Activated T-cell treated with anti-CD3 and anti-CD28 coated beads for 4 hours (primary cell): ENCODE results near the gene ZMYM1.
A peak's percentile ranks its signal among the peaks of the same experiment; 100 is the strongest.
"Not testable (repeated sequence)": the region's sequence is repeated elsewhere in the genome, so short reads cannot be mapped to it uniquely, and the experiment has no call there.

Source experiments
- DNase-seq: peaks from one replicate; pipeline ENCODE4 v3.0.0-alpha.2; 2020

ZMYM1 gene

DNA sequence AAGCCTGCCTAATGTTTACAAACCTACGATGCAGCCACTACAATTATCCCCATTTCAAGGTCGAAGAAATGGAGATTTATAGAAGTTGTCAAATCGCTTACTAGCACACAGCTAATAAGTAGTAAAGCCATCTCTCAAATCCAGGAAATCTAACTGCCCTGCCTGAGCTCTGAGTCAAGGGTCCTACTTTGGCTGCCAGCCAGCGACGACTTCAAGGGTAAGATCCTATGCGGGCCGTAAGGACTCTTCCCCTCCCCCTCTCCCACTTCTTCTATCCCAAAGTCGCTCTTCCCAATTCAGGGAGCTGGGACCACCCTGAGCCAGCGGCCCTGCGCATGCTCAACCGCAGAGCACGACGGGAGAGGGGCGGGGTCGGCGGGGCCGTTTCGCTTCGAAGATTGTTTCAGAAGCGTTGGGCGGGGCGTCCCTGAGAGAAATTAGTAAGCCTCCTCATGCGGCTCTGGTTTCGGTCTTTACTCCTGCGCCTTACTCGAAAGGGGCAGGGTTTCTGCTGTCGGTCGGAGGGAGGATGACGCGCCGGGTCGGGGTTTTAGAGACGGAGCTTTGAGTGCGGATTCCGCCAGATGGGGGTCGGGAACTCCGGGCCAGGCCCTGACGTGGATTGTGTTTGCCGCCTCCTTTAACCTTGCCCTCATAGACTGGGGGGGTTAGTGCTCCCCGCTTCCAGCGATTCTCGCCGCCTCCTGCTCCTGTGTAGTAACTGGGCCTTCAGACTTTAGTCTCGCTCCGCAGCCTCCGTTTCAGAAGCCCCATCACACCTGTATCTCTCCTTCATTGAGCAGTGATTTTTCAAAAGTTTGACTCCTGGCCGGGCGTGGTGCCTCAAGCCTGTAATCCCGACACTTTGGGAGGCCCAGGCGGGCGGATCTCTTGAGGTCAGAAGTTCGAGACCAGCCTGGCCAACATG, at the start of gene ZMYM1:
TSS of gene ZMYM1 (plus strand) at position 383 of the 928 bp plus-strand sequence. CDS start 14,603 bp downstream, outside the sequence.
- peak; percentile 78 for DNase-seq

- no peak for DNase-seq
Measured at GRCh38 chr1:35029761-35030160, 49.4 kb upstream of the ZMYM1 start.

GRCh38 chr1:35030338-35030737, 48.8 kb upstream of the ZMYM1 start:
- DNase-seq, result no peak

GRCh38 chr1:35030756-35031446, 48.3 kb upstream of the ZMYM1 start:
- DNase-seq, result peak; percentile 27

- no peak for DNase-seq
Measured at GRCh38 chr1:35032384-35032739, 46.8 kb upstream of the ZMYM1 start.

DNA sequence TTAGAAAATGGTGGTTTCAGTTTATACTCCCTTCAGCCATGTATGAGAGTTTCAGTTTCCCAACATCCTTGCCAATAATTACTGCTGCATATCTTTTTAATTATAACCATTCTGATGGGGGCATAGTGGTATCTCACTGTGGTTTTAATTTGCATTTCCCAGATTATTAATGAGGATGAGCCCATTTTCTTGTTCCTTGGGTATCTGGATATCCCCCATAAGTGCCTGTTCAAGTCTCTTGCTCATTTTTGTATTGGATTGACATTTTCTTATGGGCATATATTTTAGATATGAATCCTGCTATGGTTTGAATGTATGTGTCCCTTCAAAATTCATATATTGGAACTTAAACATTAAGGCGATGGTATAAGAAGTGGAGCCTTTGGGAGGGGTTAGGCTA, 45.8 kb upstream of the ZMYM1 start:
- DNase-seq, result no peak

- no peak for DNase-seq
Measured at GRCh38 chr1:35036621-35037020, 42.6 kb upstream of the ZMYM1 start.

DNA sequence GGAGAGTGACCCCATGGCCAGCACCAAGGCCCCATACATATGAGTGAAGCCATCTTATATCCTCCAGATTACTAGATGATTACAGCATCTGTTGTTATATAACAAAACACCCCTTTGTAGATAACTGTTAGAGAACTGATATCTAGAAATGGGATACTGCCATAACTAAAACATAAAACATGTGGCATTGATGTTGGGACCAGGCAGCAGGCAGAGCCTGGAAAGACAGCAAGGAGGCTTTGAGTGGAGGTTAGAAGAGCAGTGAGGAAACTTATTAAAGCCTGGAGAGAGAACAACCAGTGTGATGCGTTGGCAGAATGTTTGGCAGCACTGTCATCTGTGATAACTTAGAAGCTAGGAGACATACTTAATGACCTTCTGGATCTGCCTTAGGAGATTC, 42.0 kb upstream of the ZMYM1 start:
- DNase-seq, result no peak

DNA sequence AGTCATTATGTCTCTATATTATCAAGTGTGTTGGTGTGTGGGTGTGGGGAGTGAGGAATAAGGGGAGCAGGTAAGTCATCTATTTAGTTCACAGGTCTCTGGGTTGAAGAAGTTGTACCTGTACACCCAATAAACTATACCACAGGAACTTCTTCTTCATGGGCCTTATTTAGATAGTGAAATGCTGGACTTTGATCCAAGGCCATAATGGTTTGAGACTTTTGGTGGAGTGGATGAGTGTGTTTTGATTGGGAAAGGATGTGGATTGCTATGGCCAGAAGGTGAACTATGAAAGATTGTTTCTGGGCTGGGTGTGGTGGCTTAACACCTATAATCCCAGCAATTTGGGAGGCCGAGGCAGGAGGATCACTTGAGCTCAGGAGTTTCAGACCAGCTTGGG, 40.5 kb upstream of the ZMYM1 start:
- DNase-seq, result no peak

DNA sequence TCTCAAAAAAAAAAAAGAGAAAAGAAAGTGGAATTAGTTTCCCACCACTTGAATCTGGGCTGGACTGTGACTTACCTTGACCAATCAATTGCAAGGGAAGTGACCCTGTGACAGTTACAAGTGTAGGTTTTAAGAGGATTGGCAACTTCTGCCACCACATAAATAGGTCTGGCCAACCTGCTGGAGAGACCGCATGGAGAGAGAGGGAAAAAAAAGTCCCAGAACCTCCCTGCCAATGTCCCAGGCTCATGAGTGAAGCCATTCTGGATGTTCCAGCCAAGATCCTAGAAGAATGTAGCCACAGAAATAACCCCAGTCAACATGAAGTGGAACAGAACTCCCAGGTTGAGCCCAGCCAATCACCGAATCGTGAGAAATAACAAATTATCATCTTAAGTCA, 35.7 kb upstream of the ZMYM1 start:
- no peak for DNase-seq

- DNase-seq, result no peak
Measured at GRCh38 chr1:35044431-35044830, 34.8 kb upstream of the ZMYM1 start.

GRCh38 chr1:35046730-35047129, 32.5 kb upstream of the ZMYM1 start:
- no peak for DNase-seq

- DNase-seq, result no peak
Measured at GRCh38 chr1:35047188-35047858, 31.9 kb upstream of the ZMYM1 start.

DNA sequence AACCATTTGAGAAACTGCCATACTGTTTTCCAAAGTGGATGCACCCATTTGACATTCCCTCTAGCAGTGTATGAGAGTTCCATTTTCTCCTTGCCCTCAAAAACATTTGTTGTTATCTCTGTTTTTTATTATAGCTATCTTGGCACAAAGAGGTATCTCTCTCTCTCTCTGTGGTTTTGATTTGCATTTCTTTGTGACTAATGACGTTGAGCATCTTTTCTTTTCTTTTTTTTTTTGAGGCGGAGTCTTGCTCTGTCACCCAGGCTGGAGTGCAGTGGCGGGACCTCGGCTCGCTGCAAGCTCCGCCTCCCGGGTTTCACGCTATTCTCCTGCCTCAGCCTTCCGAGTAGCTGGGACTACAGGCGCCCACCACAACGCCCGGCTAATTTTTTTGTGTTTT, 30.1 kb upstream of the ZMYM1 start:
- DNase-seq, result no peak

GRCh38 chr1:35053433-35053832, 25.8 kb upstream of the ZMYM1 start:
- DNase-seq, result no peak

DNA sequence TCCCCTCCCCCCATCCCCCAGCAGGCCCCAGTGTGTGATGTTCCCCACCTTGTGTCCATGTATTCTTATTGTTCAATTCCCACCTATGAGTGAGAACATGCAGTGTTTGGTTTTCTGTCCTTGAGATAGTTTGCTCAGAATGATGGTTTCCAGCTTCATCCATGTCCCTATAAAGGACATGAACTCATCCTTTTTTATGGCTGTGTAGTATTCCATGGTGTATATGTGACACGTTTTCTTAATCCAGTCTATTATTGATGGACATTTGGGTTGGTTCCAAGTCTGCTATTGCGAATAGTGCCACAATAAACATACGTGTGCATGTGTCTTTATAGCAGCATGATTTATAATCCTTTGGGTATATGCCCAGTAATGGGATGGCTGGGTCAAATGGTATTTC, 24.9 kb upstream of the ZMYM1 start:
- not testable (repeated sequence) for DNase-seq

DNA sequence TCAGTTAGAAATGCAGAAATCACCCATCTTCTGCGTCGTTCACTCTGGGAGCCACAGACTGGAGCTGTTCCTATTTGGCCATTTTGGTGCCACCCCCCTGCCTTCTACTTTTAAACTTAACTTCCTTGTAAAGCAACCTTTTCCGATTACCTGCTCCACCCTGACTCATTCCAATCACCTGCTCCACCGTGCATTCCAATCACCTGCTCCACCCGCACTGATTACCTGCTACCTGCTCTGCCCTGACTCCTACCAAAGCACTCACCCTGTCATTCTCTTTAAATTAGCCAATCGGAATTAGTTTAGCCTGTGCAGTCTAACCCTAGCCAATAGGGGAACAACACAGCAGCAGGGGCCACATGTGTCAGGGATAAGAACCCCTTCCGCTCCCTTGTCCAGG, 20.9 kb upstream of the ZMYM1 start:
- DNase-seq, result not testable (repeated sequence)

GRCh38 chr1:35058988-35059387, 20.2 kb upstream of the ZMYM1 start:
- DNase-seq, result no peak

DNA sequence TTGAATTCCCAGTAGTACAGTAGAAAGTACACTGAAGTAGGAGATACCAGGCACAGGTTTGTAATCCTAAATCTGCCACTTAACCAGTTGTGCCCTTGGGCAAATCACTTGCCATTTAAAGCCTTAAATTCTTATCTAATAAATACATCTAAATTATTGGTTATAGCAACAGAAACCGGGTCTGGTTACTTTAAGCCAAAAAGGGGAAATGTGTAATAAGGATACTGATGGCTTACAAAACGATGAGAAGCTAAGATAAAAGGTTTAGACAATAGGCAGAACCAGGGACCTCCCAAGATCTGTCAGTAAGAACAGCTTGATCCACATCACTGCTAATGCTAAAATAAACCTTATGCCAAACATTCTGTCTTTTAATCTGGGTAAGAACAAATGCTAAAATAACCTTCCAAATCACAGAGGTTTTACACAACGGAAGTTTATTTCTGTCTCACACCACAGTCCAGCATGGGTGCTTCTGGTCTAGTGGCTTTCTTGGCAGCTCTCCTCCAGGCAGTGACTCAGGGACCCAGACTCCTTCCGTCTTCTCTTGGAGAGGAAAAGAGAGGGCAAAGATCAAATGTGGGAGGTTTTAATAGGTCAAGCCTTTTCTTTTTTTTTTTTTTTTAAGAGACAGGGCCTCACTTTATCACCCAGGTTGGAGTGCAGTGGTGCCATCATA, 16.5 kb upstream of the ZMYM1 start:
- no peak for DNase-seq

- no peak for DNase-seq
Measured at GRCh38 chr1:35064265-35064664, 14.9 kb upstream of the ZMYM1 start.

GRCh38 chr1:35069746-35070145, 9.4 kb upstream of the ZMYM1 start:
- no peak for DNase-seq

GRCh38 chr1:35073265-35073811, 5.8 kb upstream of the ZMYM1 start:
- DNase-seq, result no peak

DNA sequence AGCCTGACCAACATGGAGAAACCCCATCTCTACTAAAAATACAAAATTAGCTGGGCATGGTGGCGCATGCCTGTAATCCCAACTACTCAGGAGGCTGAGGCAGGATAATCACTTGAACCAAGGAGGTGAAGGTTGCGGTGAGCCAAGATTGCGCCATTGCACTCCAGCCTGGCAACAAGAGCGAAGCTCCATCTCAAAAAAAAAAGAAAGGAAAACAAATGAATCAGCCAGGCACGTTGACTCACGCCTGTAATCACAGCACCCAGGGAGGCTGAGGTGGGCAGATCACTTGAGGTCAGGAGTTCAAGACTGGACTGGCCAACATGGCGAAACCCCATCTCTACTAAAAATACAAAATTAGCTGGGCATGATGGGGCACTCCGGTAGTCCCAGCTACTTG, 2.8 kb upstream of the ZMYM1 start:
- not testable (repeated sequence) for DNase-seq
